GM19193 (cell line): ENCODE measurements around the gene KLHL1.

Experiments used
- POLR2A ChIP-seq: IDR thresholded peaks from 4 replicates; pipeline ENCODE4 v1.6.1; 2011; ENCODE audit not compliant: insufficient read depth, insufficient read length; ENCODE audit errors: extremely low read depth

The KLHL1 gene, protein sequence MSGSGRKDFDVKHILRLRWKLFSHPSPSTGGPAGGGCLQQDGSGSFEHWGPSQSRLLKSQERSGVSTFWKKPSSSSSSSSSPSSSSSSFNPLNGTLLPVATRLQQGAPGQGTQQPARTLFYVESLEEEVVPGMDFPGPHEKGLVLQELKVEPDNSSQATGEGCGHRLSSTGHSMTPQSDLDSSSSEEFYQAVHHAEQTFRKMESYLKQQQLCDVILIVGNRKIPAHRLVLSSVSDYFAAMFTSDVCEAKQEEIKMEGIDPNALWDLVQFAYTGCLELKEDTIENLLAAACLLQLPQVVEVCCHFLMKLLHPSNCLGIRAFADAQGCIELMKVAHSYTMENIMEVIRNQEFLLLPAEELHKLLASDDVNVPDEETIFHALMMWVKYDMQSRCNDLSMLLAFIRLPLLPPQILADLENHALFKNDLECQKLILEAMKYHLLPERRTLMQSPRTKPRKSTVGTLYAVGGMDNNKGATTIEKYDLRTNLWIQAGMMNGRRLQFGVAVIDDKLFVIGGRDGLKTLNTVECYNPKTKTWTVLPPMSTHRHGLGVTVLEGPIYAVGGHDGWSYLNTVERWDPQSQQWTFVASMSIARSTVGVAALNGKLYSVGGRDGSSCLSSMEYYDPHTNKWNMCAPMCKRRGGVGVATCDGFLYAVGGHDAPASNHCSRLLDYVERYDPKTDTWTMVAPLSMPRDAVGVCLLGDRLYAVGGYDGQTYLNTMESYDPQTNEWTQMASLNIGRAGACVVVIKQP

GRCh38 chr13:70108356-70109105 lies at the start of gene KLHL1:
Gene KLHL1 (minus strand): TSS chr13:70108452. CDS start chr13:70107699, 753 bp downstream.
- no peak for TF ChIP-seq POLR2A

GRCh38 chr13:70128098-70128497 lies 19.8 kb upstream of the KLHL1 start:
- no peak for TF ChIP-seq POLR2A

DNA sequence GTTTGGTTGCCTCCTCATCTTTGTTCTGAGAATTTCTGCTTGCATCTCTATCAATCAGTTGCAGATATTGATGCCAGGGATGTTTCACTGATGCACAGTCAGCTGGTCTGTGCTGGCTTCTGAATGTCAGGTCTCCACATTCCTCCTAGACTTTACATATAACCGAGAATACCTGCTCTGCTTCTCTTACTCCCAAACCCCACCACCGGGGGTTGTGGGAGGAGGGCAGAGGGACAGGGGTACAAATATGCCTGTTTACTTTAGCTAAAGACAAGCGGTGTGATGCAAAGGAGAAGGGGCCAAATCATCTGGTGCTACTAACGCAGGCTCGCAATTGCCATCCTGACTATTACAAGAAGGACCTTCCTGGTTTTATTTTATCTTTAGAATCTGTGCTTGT lies 17.4 kb upstream of the KLHL1 start:
- TF ChIP-seq POLR2A: no peak

DNA sequence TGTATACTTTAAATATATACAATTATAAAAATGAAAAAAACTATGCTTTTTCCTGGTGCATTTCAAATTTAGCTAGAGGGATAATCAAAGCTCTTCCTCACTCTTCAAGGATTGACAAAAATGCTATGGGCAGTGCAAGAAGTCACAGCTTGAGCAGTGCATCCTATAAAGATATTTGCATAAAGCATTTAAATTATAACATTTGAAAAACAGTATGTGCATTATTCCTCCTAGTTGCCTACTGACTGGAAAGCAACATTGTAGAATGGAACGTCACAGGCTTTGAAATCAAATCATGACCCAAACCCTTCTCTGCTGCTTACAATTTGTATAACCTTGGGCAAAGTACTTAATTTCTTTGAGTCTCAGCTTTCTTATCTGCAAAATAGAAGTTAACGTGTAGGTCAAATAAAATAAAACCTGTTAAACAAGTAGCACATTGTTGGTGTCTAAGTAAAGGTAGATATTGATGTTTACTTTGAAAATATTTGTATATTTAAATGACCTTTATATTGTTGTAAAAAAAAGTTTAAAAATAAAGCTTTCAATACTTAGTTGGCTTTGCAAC lies 9.2 kb upstream of the KLHL1 start:
- no peak for TF ChIP-seq POLR2A

- TF ChIP-seq POLR2A: no peak
These were observed 562 bp downstream of the KLHL1 start, which contains the start of gene ATXN8OS for GRCh38 chr13:70107498-70108281. Gene ATXN8OS (plus strand): TSS chr13:70107826.

GRCh38 chr13:70107125-70107497 lies 1.1 kb downstream of the KLHL1 start:
- TF ChIP-seq POLR2A: no peak

DNA sequence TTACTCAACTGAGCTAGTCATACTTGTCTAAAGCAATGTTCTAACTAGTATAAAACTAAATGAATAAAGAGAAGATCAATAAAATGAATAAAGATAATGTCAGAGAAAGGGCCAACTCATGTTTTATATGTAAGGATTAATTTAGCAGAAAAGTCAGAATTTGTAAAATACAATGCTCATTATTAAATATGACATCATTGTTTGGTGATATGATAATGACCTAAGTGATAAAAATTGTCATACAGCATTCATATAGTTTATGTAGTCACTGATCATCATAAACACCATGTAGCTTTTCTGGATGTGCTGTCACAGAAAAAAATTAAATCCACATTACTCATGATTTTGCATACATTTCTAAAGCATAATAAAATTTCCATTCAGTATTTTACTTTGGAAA lies 3.8 kb downstream of the KLHL1 start:
- no peak for TF ChIP-seq POLR2A

- no peak for TF ChIP-seq POLR2A
These were observed 9.6 kb downstream of the KLHL1 start for GRCh38 chr13:70098669-70099068.

- no peak for TF ChIP-seq POLR2A
These were observed 18.1 kb downstream of the KLHL1 start for GRCh38 chr13:70090036-70090723.

DNA sequence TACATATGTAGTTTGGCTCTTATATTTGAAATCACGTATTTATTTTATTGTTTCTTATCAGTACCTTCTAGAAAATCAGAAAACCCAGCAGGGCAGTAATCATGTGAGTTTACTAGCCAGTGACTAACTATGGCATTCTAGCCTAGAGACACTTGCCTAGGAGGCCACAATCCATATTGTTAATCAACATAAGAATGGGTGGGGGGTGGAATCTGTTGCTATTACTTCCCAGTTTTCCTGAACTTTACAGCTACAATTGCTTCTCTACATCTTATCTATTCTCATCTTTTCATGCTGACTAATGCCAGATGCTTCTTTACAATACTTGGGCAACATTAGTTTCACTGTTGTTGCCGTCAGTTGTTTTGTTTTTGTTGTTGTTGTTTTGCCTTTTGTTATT lies 19.3 kb downstream of the KLHL1 start:
- TF ChIP-seq POLR2A: no peak

DNA sequence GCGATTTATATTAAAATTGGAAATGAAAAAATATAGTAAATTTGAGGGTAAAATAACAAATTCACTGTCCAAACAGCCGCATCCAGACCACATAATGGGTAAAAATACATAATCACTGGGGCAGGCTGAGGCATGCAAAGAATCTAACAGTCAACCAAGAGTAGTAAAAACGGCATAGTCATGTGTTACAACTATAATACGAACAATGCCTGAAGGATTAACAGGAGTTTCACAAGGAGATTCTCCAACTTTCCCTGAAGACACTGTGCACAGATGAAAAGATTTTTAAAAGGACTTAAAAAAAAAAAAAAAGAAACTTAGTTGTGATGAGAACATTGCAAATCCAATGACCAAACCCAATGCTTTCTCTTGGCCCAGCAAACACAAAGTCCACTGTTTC lies 21.0 kb downstream of the KLHL1 start:
- TF ChIP-seq POLR2A: no peak

- TF ChIP-seq POLR2A: no peak
These were observed 28.2 kb downstream of the KLHL1 start for GRCh38 chr13:70080012-70080411.

GRCh38 chr13:70054572-70054971 lies 53.7 kb downstream of the KLHL1 start:
- TF ChIP-seq POLR2A: no peak

- no peak for TF ChIP-seq POLR2A
These were observed 56.7 kb downstream of the KLHL1 start for GRCh38 chr13:70051531-70051930.
